HEK293 (cell line): ENCODE measurements around the gene ARHGAP32.

Experiments used
- BCL11B ChIP-seq: fragments of 450-650 bp; formaldehyde crosslinking; IDR thresholded peaks from 2 replicates; pipeline ENCODE4 v1.5.1; 2016; ENCODE audit warnings: low read depth, missing biosample characterization, missing genetic modification characterization
- RBAK ChIP-seq: fragments of 450-650 bp; formaldehyde crosslinking; IDR thresholded peaks from 2 replicates; pipeline ENCODE4 v1.5.1; 2016; ENCODE audit warnings: missing biosample characterization, missing genetic modification characterization
- YY1 ChIP-seq: fragments of 450-650 bp; formaldehyde crosslinking; IDR thresholded peaks from 2 replicates; pipeline ENCODE4 v1.5.1; 2018; ENCODE audit warnings: missing biosample characterization, missing genetic modification characterization
- ZBTB8A ChIP-seq: fragments of 450-650 bp; formaldehyde crosslinking; IDR thresholded peaks from 2 replicates; pipeline ENCODE4 v1.5.1; 2016; ENCODE audit warnings: missing biosample characterization, missing genetic modification characterization
- ZNF138 ChIP-seq: fragments of 450-650 bp; formaldehyde crosslinking; IDR thresholded peaks from 2 replicates; pipeline ENCODE4 v1.5.1; 2016; ENCODE audit warnings: missing biosample characterization, missing genetic modification characterization, borderline replicate concordance
- ZNF202 ChIP-seq: fragments of 450-650 bp; formaldehyde crosslinking; IDR thresholded peaks from 2 replicates; pipeline ENCODE4 v1.5.1; 2016; ENCODE audit warnings: missing biosample characterization, missing genetic modification characterization, borderline replicate concordance
- ZNF280C ChIP-seq: fragments of 450-650 bp; formaldehyde crosslinking; IDR thresholded peaks from 2 replicates; pipeline ENCODE4 v1.5.1; 2016; ENCODE audit warnings: missing biosample characterization, missing genetic modification characterization
- ZNF660 ChIP-seq: fragments of 450-650 bp; IDR thresholded peaks from 2 replicates; pipeline ENCODE4 v1.5.1; 2018; ENCODE audit warnings: missing biosample characterization, mild to moderate bottlenecking, missing genetic modification characterization
- ZNF664 ChIP-seq: fragments of 450-650 bp; formaldehyde crosslinking; IDR thresholded peaks from 2 replicates; pipeline ENCODE4 v1.5.1; 2016; ENCODE audit warnings: missing biosample characterization, missing genetic modification characterization
- ZSCAN5A ChIP-seq: fragments of 450-650 bp; formaldehyde crosslinking; IDR thresholded peaks from 2 replicates; pipeline ENCODE4 v1.5.1; 2016; ENCODE audit warnings: missing biosample characterization, missing genetic modification characterization
- TF ChIP-seq, protein P1 (sequence below): fragments of 450-650 bp; formaldehyde crosslinking; IDR thresholded peaks from 2 replicates; pipeline ENCODE4 v1.5.1; 2016; ENCODE audit warnings: missing biosample characterization, missing genetic modification characterization
- TF ChIP-seq, protein P2 (sequence below): fragments of 450-650 bp; formaldehyde crosslinking; IDR thresholded peaks from 2 replicates; pipeline ENCODE4 v1.5.1; 2016; ENCODE audit warnings: missing biosample characterization, missing genetic modification characterization

GRCh38 chr11:129225190-129225589 lies 33.1 kb upstream of the ARHGAP32 start:
- no peak for TF ChIP-seq BCL11B (tag by site-specific recombination)
- TF ChIP-seq ZSCAN5A (tag by site-specific recombination) = no peak
- TF ChIP-seq, protein P1, sequence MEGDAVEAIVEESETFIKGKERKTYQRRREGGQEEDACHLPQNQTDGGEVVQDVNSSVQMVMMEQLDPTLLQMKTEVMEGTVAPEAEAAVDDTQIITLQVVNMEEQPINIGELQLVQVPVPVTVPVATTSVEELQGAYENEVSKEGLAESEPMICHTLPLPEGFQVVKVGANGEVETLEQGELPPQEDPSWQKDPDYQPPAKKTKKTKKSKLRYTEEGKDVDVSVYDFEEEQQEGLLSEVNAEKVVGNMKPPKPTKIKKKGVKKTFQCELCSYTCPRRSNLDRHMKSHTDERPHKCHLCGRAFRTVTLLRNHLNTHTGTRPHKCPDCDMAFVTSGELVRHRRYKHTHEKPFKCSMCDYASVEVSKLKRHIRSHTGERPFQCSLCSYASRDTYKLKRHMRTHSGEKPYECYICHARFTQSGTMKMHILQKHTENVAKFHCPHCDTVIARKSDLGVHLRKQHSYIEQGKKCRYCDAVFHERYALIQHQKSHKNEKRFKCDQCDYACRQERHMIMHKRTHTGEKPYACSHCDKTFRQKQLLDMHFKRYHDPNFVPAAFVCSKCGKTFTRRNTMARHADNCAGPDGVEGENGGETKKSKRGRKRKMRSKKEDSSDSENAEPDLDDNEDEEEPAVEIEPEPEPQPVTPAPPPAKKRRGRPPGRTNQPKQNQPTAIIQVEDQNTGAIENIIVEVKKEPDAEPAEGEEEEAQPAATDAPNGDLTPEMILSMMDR = no peak
- no peak for TF ChIP-seq YY1 (tag by site-specific recombination)
- TF ChIP-seq ZNF664 (tag by site-specific recombination) = no peak
- TF ChIP-seq RBAK (tag by site-specific recombination) = no peak
- TF ChIP-seq, protein P2, sequence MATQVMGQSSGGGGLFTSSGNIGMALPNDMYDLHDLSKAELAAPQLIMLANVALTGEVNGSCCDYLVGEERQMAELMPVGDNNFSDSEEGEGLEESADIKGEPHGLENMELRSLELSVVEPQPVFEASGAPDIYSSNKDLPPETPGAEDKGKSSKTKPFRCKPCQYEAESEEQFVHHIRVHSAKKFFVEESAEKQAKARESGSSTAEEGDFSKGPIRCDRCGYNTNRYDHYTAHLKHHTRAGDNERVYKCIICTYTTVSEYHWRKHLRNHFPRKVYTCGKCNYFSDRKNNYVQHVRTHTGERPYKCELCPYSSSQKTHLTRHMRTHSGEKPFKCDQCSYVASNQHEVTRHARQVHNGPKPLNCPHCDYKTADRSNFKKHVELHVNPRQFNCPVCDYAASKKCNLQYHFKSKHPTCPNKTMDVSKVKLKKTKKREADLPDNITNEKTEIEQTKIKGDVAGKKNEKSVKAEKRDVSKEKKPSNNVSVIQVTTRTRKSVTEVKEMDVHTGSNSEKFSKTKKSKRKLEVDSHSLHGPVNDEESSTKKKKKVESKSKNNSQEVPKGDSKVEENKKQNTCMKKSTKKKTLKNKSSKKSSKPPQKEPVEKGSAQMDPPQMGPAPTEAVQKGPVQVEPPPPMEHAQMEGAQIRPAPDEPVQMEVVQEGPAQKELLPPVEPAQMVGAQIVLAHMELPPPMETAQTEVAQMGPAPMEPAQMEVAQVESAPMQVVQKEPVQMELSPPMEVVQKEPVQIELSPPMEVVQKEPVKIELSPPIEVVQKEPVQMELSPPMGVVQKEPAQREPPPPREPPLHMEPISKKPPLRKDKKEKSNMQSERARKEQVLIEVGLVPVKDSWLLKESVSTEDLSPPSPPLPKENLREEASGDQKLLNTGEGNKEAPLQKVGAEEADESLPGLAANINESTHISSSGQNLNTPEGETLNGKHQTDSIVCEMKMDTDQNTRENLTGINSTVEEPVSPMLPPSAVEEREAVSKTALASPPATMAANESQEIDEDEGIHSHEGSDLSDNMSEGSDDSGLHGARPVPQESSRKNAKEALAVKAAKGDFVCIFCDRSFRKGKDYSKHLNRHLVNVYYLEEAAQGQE (tag by site-specific recombination) = no peak
- TF ChIP-seq ZNF202 (tag by site-specific recombination) = no peak
- no peak for TF ChIP-seq ZNF660
- TF ChIP-seq ZBTB8A (tag by site-specific recombination) = no peak
- no peak for TF ChIP-seq ZNF138 (tag by site-specific recombination)
- no peak for TF ChIP-seq ZNF280C (tag by site-specific recombination)
